Epithelial cell of proximal tubule (primary cell): Measurements from ENCODE around the gene ZC3H12A. TPM values are rescaled to one million over a fixed set of nuclear protein-coding genes. Genes with fewer than 3 reads are reported as not detected.

Experiments
- DNase-seq: peaks from one replicate; pipeline ENCODE4 v3.0.0-alpha.2; 2011; ENCODE audit warnings: low read depth
- H3K4me3 ChIP-seq: 2 replicates; pipeline ENCODE4 v1.5.1; 2011; ENCODE audit warnings: low read depth, mild to moderate bottlenecking, low read length
- total RNA-seq: library from RNA; depleted of rRNA; stranded (reverse); fragments of >200 nt; gene quantifications from 2 replicates; pipeline ENCODE4 v1.2.3, GENCODE V29; 2015
- TF ChIP-seq, protein P1 (sequence below): conservative IDR thresholded peaks from 2 replicates; pipeline ENCODE4 v1.5.1; 2012; ENCODE audit warnings: low read depth, mild to moderate bottlenecking, low read length

Gene ZC3H12A
- total RNA-seq = 16.0 and 16.7 TPM in 2 replicates

DNA sequence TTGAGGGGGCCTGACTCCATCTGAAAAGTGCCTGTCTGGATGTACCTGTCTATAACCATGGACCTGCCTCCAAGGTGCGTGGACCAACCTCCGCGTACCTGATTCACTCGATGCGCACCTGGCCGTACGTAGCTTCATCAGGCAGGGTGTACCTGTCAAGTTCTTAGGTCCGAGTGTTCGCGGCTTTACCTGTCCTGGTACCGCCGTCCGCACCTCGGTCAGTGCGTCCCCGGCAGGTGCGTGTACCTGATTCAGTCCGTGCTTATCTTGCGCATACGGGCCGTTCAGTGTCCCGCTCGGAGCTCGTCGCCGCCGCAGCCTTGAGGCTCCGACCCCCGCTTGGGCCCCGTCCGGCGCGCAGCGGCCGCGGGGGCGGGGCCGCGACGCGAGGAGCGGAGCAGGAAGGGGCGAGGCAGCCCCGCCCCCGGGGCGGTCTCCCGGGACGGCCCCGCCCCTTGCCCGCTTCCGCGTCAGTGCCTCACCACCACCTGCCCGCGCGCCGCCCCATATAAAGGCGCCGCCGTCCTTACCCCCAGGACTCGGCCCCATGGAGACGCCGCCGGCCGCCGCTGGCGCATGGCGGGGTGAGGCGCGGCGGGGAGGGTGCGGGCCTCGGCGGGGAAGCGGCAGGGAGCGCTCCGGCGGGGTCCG, at the start of gene ZC3H12A:
Gene ZC3H12A, plus strand, starts transcription at position 535 of the 651 bp plus-strand sequence. CDS start 917 bp downstream, outside the sequence.
- peak within 1 kb of the TSS; percentile 76 for H3K4me3 ChIP-seq
- DNase-seq = no peak
- TF ChIP-seq, protein P1, sequence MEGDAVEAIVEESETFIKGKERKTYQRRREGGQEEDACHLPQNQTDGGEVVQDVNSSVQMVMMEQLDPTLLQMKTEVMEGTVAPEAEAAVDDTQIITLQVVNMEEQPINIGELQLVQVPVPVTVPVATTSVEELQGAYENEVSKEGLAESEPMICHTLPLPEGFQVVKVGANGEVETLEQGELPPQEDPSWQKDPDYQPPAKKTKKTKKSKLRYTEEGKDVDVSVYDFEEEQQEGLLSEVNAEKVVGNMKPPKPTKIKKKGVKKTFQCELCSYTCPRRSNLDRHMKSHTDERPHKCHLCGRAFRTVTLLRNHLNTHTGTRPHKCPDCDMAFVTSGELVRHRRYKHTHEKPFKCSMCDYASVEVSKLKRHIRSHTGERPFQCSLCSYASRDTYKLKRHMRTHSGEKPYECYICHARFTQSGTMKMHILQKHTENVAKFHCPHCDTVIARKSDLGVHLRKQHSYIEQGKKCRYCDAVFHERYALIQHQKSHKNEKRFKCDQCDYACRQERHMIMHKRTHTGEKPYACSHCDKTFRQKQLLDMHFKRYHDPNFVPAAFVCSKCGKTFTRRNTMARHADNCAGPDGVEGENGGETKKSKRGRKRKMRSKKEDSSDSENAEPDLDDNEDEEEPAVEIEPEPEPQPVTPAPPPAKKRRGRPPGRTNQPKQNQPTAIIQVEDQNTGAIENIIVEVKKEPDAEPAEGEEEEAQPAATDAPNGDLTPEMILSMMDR = peak; percentile 4

GRCh38 chr1:37425221-37425620, 49.2 kb upstream of the ZC3H12A start:
- TF ChIP-seq, protein P1 = no peak
- H3K4me3 ChIP-seq = no peak overlapping the region
- no peak for DNase-seq

DNA sequence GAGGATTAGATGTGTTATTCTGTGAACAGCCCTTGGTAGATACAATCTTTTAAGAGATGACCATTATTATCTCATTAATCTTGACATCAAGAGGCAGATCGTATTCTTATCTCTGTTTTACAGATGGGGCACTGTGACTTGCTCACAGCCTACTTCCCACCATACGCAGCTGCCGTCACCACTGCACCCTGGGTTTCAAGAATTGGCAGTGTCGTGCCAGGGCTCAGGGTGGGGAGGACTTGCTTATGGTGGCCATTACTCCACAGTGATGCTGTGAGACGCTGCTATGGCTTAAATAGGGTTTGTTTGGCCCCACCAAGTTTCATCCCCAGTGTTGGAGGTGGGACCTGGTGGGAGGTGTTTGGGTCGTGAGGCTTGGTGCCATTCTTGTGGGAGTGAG, 45.4 kb upstream of the ZC3H12A start:
- TF ChIP-seq, protein P1 = no peak
- no peak for DNase-seq
- no peak overlapping the region for H3K4me3 ChIP-seq

DNA sequence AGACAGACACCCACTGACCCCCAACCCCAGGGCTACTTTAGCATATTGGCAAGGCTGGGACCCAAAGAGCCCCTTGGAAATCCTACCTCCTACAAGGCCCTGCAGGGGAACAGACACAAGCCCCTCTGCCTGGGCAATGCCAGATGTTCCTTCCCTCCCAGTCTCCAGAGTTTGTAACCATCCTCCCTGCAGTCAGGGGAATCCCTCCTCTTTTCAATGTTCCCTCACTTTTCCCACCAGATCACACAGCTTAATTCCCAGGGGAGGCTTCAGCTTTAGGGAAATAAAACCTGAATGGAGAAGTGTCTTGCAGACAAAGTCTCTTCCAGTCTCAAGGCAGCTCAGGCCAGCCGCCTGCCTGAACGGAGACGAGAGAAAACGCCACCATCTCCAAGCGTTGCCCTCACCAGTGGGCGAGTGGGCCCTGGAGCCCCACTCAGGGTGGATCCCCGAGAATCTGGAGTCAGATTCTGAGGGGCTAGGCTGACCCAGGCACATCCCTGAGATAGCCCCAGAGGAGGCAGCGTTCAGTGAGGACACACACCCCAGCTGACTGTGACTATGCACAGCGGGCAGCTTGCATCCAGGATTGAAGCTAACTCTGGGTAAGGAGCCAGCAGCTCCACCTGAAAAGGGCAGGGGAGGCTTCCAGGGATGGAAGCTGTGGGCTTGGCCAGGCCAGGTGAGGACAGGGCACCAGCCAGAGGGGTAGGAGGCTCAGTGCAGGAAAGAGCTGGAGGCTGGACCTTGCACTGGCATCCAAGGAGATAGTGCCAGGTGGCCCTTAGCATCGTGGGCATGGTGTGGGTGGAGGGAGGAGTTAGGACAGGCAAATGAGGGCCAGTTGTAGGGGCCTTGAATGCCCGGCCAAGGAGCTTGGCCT, 44.0 kb upstream of the ZC3H12A start:
- H3K4me3 ChIP-seq = no peak overlapping the region
- TF ChIP-seq, protein P1 = no peak
- no peak for DNase-seq

GRCh38 chr1:37432716-37433115, 41.7 kb upstream of the ZC3H12A start:
- H3K4me3 ChIP-seq = no peak overlapping the region
- no peak for DNase-seq
- TF ChIP-seq, protein P1 = no peak

DNA sequence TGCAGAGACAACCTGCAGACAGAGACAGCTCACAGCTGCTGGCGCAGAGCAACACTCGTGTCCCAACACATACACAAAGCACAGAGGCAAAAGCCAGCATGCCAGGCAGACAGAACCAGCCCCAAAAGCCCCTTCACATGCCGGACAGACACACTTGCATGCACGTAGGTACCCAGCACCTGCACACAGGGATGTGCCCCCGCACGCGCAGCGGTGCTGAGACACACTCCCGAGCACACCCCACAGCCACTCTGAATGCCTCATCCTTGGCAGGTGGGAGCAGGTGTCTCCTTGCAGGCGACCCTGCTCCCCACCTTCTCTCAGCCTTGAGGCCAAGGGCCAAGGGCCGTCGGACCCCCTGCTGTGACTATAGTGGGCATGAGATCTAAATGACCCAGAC, 41.2 kb upstream of the ZC3H12A start:
- H3K4me3 ChIP-seq = no peak overlapping the region
- DNase-seq = no peak
- TF ChIP-seq, protein P1 = no peak
